ENCODE data around the gene ELP1.

- TF ChIP-seq CTCF (IDR thresholded peaks at IDR 0.05; ENCODE audit: insufficient read depth, low read length): no peak
- TF ChIP-seq POLR2AphosphoS5 (IDR thresholded peaks at IDR 0.05; ENCODE audit: low read depth): no peak
- TF ChIP-seq, protein P1, sequence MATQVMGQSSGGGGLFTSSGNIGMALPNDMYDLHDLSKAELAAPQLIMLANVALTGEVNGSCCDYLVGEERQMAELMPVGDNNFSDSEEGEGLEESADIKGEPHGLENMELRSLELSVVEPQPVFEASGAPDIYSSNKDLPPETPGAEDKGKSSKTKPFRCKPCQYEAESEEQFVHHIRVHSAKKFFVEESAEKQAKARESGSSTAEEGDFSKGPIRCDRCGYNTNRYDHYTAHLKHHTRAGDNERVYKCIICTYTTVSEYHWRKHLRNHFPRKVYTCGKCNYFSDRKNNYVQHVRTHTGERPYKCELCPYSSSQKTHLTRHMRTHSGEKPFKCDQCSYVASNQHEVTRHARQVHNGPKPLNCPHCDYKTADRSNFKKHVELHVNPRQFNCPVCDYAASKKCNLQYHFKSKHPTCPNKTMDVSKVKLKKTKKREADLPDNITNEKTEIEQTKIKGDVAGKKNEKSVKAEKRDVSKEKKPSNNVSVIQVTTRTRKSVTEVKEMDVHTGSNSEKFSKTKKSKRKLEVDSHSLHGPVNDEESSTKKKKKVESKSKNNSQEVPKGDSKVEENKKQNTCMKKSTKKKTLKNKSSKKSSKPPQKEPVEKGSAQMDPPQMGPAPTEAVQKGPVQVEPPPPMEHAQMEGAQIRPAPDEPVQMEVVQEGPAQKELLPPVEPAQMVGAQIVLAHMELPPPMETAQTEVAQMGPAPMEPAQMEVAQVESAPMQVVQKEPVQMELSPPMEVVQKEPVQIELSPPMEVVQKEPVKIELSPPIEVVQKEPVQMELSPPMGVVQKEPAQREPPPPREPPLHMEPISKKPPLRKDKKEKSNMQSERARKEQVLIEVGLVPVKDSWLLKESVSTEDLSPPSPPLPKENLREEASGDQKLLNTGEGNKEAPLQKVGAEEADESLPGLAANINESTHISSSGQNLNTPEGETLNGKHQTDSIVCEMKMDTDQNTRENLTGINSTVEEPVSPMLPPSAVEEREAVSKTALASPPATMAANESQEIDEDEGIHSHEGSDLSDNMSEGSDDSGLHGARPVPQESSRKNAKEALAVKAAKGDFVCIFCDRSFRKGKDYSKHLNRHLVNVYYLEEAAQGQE (IDR thresholded peaks at IDR 0.05; ENCODE audit: insufficient replicate concordance, low read depth): no peak
- no peak for TF ChIP-seq GABPA (IDR thresholded peaks at IDR 0.05; ENCODE audit: low read depth)
- TF ChIP-seq SPI1 (IDR thresholded peaks at IDR 0.05; ENCODE audit: borderline replicate concordance, low read depth): no peak
Observed at GRCh38 chr9:108973895-108974294, 40.0 kb upstream of the ELP1 start.

Data from HL-60 (cell line).